IgD-negative memory B cell (primary cell): Measurements from ENCODE around the gene MYL3. TPM values are rescaled to one million over a fixed set of nuclear protein-coding genes. Genes with fewer than 3 reads are reported as not detected.

ENCODE experiments used
- H3K27ac Mint-ChIP-seq, 3 donors: one replicate each; pipeline ENCODE4 v1.8.0; 2020 to 2022; ENCODE audit warnings: mild to moderate bottlenecking in 3 of 3, mixed read lengths in 3 of 3, moderate library complexity in 1 of 3
- H3K27me3 Mint-ChIP-seq: one replicate; pipeline ENCODE4 v1.8.0; 2021; ENCODE audit warnings: mixed read lengths
- H3K36me3 Mint-ChIP-seq: one replicate; pipeline ENCODE4 v1.8.0; 2020; ENCODE audit warnings: mild to moderate bottlenecking, mixed read lengths
- H3K4me1 Mint-ChIP-seq, 3 donors: one replicate each; pipeline ENCODE4 v1.8.0; 2020 to 2022; ENCODE audit warnings: mixed read lengths in 3 of 3, mild to moderate bottlenecking in 1 of 3
- H3K4me3 Mint-ChIP-seq, 4 donors: one replicate each; pipeline ENCODE4 v1.8.0; 2020 to 2022; ENCODE audit warnings: mild to moderate bottlenecking in 4 of 4, mixed read lengths in 4 of 4, moderate library complexity in 3 of 4
- H3K9me3 Mint-ChIP-seq, 3 donors: one replicate each; pipeline ENCODE4 v1.8.0; 2020 to 2021; ENCODE audit warnings: mixed read lengths in 3 of 3, mild to moderate bottlenecking in 1 of 3
- polyA plus RNA-seq: library from polyadenylated mRNA; unstranded; fragments of 300-500 nt; fragmentation: Illumina TruSeq; gene quantifications from one replicate; pipeline ENCODE4 v1.2.3, GENCODE V29; 2021

Gene MYL3
- polyA plus RNA-seq, 1 donor from 2014 or later = not detected

DNA sequence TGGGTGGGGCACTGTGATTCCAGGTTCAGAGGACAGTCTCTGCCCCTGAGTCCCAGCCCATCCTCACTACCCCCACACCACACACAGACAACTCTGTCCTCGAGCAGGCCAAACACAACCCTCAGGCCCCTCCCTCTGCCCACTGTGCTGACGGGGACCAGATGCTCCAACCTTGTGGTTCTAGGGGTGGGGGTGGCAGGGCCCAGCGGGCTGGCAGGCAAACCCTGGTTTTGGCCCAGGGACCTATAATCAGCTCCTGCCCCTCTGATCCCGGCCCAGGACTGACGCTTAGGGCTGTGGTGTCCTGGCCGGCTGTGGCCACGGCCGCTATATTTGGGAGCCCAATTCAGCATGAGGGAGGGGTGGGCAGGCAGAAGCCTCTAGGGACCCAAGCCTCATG lies 5.0 kb upstream of the MYL3 start:
- peaks cover 26% of the 10 kb centered on the region for H3K27me3 Mint-ChIP-seq
- no peaks in the 10 kb centered on the region for H3K36me3 Mint-ChIP-seq
- H3K4me3 Mint-ChIP-seq = peak overlapping the region in 1 of 4 donors; percentile 33
- peaks cover 0 to 3% (median 0%) of the 10 kb centered on the region in 3 donors for H3K4me1 Mint-ChIP-seq
- H3K27ac Mint-ChIP-seq = no peak overlapping the region
- H3K9me3 Mint-ChIP-seq = no peaks in the 10 kb centered on the region

DNA sequence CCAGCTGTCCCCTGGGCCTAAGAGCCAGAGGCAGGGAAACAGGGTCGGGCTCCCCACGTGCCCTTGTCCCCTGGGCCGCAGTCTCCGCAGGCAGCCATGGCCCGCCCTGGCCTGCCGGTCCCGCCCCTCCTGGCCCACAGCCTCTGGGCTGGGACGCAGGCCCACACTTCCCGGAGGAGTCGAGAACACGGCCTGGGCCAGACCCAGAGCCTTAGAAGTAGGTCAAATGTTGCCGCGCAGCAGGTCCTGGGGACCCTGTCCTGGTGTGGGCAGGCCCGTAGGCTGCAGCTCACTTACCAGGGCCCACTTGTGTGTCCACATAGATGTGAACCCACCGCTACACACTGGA lies 4.3 kb upstream of the MYL3 start:
- H3K27me3 Mint-ChIP-seq = peaks cover 21% of the 10 kb centered on the region
- no peaks in the 10 kb centered on the region for H3K9me3 Mint-ChIP-seq
- H3K4me1 Mint-ChIP-seq = no peaks in the 10 kb centered on the region
- no peaks in the 10 kb centered on the region for H3K36me3 Mint-ChIP-seq
- no peak overlapping the region for H3K4me3 Mint-ChIP-seq
- H3K27ac Mint-ChIP-seq = peak overlapping the region in 1 of 3 donors; percentile 74

DNA sequence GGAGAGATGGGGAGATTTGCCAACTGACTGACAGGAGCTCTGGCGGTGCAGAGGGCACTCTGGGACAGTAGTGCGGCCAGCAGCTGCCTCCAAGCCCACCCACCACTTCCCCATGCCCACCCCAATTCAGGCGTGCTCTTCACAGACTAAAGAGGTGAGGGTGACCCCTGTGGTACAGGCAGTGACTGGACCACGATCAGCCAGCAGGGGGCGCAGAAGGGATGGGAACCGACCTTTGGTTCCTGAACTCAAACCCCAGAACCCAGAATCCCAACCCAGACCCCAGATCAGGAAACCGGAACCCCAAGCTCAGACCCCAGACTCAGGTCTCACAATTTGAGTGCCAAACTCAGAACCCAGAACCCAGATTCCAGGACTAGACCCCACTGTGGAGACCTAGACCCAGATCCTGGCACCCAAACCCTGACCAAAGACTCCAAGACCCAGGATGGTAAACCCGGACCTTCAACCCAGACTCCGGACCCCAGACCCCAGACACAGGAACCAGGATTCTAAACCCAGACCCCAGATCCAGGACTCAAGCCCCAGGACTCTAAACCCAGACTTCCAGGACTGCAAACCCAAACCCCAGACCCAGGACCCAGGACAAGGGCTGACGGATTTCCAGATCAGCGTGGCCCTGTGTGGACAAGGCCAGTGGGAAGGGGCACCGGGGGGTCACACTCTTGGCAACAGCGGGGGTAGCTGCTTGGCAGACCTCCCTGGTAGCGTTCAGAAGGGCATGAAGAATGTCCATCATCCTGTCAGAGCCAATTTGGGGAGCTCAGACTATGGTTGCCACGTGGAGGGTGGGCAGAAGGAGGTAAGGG lies 3.7 kb upstream of the MYL3 start:
- H3K9me3 Mint-ChIP-seq = no peaks in the 10 kb centered on the region
- H3K4me3 Mint-ChIP-seq = no peak overlapping the region
- no peaks in the 10 kb centered on the region for H3K36me3 Mint-ChIP-seq
- no peaks in the 10 kb centered on the region for H3K4me1 Mint-ChIP-seq
- H3K27ac Mint-ChIP-seq = peak overlapping the region in 1 of 3 donors; percentile 74
- peaks cover 21% of the 10 kb centered on the region for H3K27me3 Mint-ChIP-seq

- H3K36me3 Mint-ChIP-seq = no peaks in the 10 kb centered on the region
- H3K9me3 Mint-ChIP-seq = no peaks in the 10 kb centered on the region
- no peak overlapping the region for H3K27ac Mint-ChIP-seq
- H3K4me3 Mint-ChIP-seq = no peak overlapping the region
- peaks cover 21% of the 10 kb centered on the region for H3K27me3 Mint-ChIP-seq
- no peaks in the 10 kb centered on the region for H3K4me1 Mint-ChIP-seq
Observed at GRCh38 chr3:46866032-46866595, 2.9 kb upstream of the MYL3 start.

DNA sequence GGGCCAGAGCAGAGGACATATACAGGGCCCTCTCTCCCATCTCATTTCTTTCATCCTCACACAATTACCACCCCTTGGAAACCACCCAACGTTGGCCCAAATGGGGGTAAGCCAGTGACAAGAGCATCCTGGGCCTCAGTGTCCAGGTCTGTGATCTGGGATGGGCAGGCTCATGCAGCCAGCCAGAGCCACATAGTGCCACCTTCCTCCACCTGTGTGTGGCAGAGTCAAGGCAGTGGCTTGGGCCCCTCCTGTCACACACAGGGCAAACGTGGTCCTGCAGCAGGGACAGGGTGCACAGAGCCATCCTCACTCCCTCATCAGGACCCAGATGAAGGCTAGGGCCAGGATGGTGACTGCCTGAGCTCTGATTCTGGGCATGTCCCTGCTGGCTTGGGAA lies 2.3 kb upstream of the MYL3 start:
- no peaks in the 10 kb centered on the region for H3K4me1 Mint-ChIP-seq
- H3K27ac Mint-ChIP-seq = no peak overlapping the region
- no peaks in the 10 kb centered on the region for H3K9me3 Mint-ChIP-seq
- no peaks in the 10 kb centered on the region for H3K36me3 Mint-ChIP-seq
- no peak overlapping the region for H3K4me3 Mint-ChIP-seq
- H3K27me3 Mint-ChIP-seq = peaks cover 18% of the 10 kb centered on the region

GRCh38 chr3:46865031-46865507 lies 1.8 kb upstream of the MYL3 start:
- Mint-ChIP-seq H3K36me3 (no peaks in the 10 kb centered on the region), H3K4me3 (no peak overlapping the region), H3K27ac (no peak overlapping the region), H3K9me3 (no peaks in the 10 kb centered on the region), H3K27me3 (peaks cover 17% of the 10 kb centered on the region), H3K4me1 (no peaks in the 10 kb centered on the region)

- Mint-ChIP-seq H3K36me3 (no peaks in the 10 kb centered on the region), H3K27ac (peak overlapping the region in 1 of 3 donors; percentile 2)
Observed at GRCh38 chr3:46864061-46864881, 1.0 kb upstream of the MYL3 start.

GRCh38 chr3:46862369-46863025 lies 747 bp downstream of the MYL3 start:
- Mint-ChIP-seq H3K27ac (no peak overlapping the region), H3K27me3 (peaks cover 7% of the 10 kb centered on the region), H3K9me3 (no peaks in the 10 kb centered on the region), H3K4me1 (no peaks in the 10 kb centered on the region), H3K36me3 (no peaks in the 10 kb centered on the region), H3K4me3 (no peak overlapping the region)

More at GRCh38 chr3:46864061-46864881, 1.0 kb upstream of the MYL3 start:
- H3K4me3 Mint-ChIP-seq = no peak overlapping the region
- no peaks in the 10 kb centered on the region for H3K4me1 Mint-ChIP-seq
- H3K27me3 Mint-ChIP-seq = peaks cover 9% of the 10 kb centered on the region
- H3K9me3 Mint-ChIP-seq = no peaks in the 10 kb centered on the region

- Mint-ChIP-seq H3K27me3 (peaks cover 7% of the 10 kb centered on the region), H3K9me3 (no peaks in the 10 kb centered on the region), H3K27ac (no peak overlapping the region), H3K4me3 (no peak overlapping the region), H3K36me3 (no peaks in the 10 kb centered on the region), H3K4me1 (no peaks in the 10 kb centered on the region)
Observed at GRCh38 chr3:46861605-46862368, 1.5 kb downstream of the MYL3 start.

- H3K4me3 Mint-ChIP-seq = no peak overlapping the region
- no peaks in the 10 kb centered on the region for H3K9me3 Mint-ChIP-seq
- H3K36me3 Mint-ChIP-seq = no peaks in the 10 kb centered on the region
- H3K27ac Mint-ChIP-seq = no peak overlapping the region
- H3K4me1 Mint-ChIP-seq = no peaks in the 10 kb centered on the region
- peaks cover 5% of the 10 kb centered on the region for H3K27me3 Mint-ChIP-seq
Observed at GRCh38 chr3:46860810-46861604, 2.2 kb downstream of the MYL3 start.

DNA sequence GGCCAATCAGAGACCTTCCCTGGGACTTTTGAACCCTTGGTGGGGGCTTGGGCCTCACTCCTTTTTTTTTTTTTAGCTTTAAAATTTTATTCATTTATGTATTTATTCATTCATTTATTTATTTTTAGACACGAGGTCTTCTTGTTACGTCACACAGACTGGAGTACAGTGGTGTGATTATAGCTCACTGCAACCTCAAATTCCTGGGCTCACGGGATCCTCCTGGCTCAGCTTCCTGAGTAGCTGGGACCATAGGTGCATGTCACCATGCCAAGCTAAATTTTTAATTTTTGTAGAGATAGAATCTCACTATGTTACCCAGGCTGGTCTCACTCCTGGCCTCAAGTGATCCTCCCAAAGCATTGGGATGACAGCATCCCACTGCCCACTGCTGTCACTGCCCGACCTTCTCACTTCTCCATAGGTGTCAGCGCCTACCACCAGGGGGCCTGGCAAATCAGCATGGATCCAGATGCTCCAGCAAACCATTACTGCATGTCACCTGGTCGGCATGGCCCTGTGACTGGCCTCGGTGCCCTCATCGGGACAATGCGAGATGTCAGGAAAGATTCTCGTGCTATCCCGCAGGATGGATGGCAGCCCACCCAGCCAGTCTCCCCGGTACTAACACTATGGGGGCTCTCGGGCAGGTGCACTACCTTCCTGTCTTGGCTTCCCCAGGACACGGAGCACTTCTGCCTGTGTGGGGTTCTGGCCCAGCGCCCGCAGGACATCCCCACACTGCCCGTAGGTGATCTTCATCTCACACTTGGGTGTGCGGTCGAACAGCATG lies 3.0 kb downstream of the MYL3 start:
- no peaks in the 10 kb centered on the region for H3K36me3 Mint-ChIP-seq
- H3K4me3 Mint-ChIP-seq = no peak overlapping the region
- no peak overlapping the region for H3K27ac Mint-ChIP-seq
- H3K9me3 Mint-ChIP-seq = no peaks in the 10 kb centered on the region
- no peaks in the 10 kb centered on the region for H3K4me1 Mint-ChIP-seq
- peaks cover 5% of the 10 kb centered on the region for H3K27me3 Mint-ChIP-seq

- Mint-ChIP-seq H3K4me3 (no peak overlapping the region), H3K4me1 (no peaks in the 10 kb centered on the region), H3K27me3 (peaks cover 5% of the 10 kb centered on the region), H3K9me3 (no peaks in the 10 kb centered on the region), H3K27ac (peak overlapping the region in 1 of 3 donors; percentile 18), H3K36me3 (no peaks in the 10 kb centered on the region)
Observed at GRCh38 chr3:46859001-46859710, 4.1 kb downstream of the MYL3 start.

GRCh38 chr3:46858456-46858855 lies 4.8 kb downstream of the MYL3 start:
- H3K36me3 Mint-ChIP-seq = no peaks in the 10 kb centered on the region
- H3K27me3 Mint-ChIP-seq = peaks cover 5% of the 10 kb centered on the region
- H3K27ac Mint-ChIP-seq = peak overlapping the region in 1 of 3 donors; percentile 18
- no peaks in the 10 kb centered on the region for H3K9me3 Mint-ChIP-seq
- H3K4me1 Mint-ChIP-seq = no peaks in the 10 kb centered on the region
- no peak overlapping the region for H3K4me3 Mint-ChIP-seq
